H1 (cell line): ENCODE results near the gene COL25A1.

Source experiments
- BRCA1 ChIP-seq: IDR thresholded peaks from 2 replicates; pipeline ENCODE4 v1.6.1; 2012; ENCODE audit warnings: low read depth, low read length, improper control_type of control experiment
- EZH2 ChIP-seq: fragments of 200-600 bp; sonication (generic); IDR thresholded peaks from 2 replicates; pipeline ENCODE4 v1.7.1; 2012; ENCODE audit warnings: low read depth, mild to moderate bottlenecking, moderate library complexity, low read length, inconsistent platforms; ENCODE audit not compliant: severe bottlenecking
- NANOG ChIP-seq: IDR thresholded peaks from 2 replicates; pipeline ENCODE4 v1.6.1; 2011; ENCODE audit warnings: low read length, low read depth, mild to moderate bottlenecking, inconsistent platforms; ENCODE audit not compliant: insufficient read depth, poor library complexity, severe bottlenecking
- POLR2A ChIP-seq, 2 experiments: IDR thresholded peaks; 1 replicate in 1 of 2; 2 replicates in 1 of 2; pipeline ENCODE4 v1.6.1; 2011; ENCODE audit warnings: low read depth in 2 of 2, low read length in 2 of 2, mild to moderate bottlenecking in 2 of 2; ENCODE audit errors: control extremely low read depth in 1 of 2
- POLR2AphosphoS5 ChIP-seq: IDR thresholded peaks from 2 replicates; pipeline ENCODE4 v1.6.1; 2011; ENCODE audit warnings: low read depth, low read length
- RFX5 ChIP-seq: IDR thresholded peaks from 2 replicates; pipeline ENCODE4 v1.6.1; 2011; ENCODE audit warnings: low read depth, low read length, improper control_type of control experiment, borderline replicate concordance
- RXRA ChIP-seq: IDR thresholded peaks from 2 replicates; pipeline ENCODE4 v1.6.1; 2011; ENCODE audit warnings: low read depth, mild to moderate bottlenecking, low read length, moderate library complexity; ENCODE audit not compliant: insufficient read depth
- SIN3A ChIP-seq, 2 experiments: IDR thresholded peaks in 1 of 2; conservative IDR thresholded peaks in 1 of 2; 2 replicates each; pipeline ENCODE4 v1.6.1; 2011 to 2012; ENCODE audit warnings: low read length in 2 of 2, improper control_type of control experiment in 1 of 2, low read depth in 1 of 2, mild to moderate bottlenecking in 1 of 2
- SIRT6 ChIP-seq: IDR thresholded peaks from one replicate; pipeline ENCODE4 v1.7.1; 2012; ENCODE audit warnings: low read length, inconsistent platforms
- SP1 ChIP-seq: IDR thresholded peaks from 2 replicates; pipeline ENCODE4 v1.6.1; 2011; ENCODE audit warnings: low read depth, low read length
- YY1 ChIP-seq: IDR thresholded peaks from 2 replicates; pipeline ENCODE4 v1.6.1; 2011; ENCODE audit warnings: low read depth, mild to moderate bottlenecking, low read length
- ZNF274 ChIP-seq: IDR thresholded peaks from 2 replicates; pipeline ENCODE4 v1.7.0; 2012; ENCODE audit warnings: low read length, borderline replicate concordance; ENCODE audit errors: extremely low read depth
- TF ChIP-seq, protein P1 (sequence below), 3 experiments: IDR thresholded peaks; 1 replicate in 2 of 3; 2 replicates in 1 of 3; pipeline versions ENCODE4 v1.5.1 to v1.6.1; 2011; ENCODE audit warnings: low read length in 3 of 3, mild to moderate bottlenecking in 3 of 3, inconsistent platforms in 2 of 3, low read depth in 1 of 3, moderate library complexity in 1 of 3; ENCODE audit not compliant: insufficient read depth in 1 of 3; ENCODE audit errors: control extremely low read depth in 1 of 3

DNA sequence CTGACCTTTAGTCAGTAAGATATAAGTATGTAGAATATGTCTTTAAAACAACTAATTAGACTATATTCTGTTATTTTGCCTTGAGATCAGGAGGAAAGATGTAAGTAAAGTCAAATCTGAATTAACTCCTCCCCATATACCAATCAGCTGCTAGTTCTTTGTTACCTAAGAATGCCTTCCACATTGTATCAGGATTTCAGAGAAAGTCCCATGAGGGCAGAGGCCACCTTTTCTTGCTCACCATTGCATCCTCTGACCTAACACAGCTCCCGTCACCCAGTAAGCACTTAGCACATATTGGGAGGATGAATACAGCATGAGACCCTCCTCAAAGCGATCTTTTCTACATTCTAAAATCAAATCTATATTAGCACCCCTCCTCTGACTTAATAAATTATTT is 87.0 kb downstream of the COL25A1 start:
- TF ChIP-seq POLR2A (IDR thresholded peaks at IDR 0.05; ENCODE audit: control extremely low read depth in 1 of 2, low read depth in 2 of 2, low read length in 2 of 2): no peak
- TF ChIP-seq, protein P1, sequence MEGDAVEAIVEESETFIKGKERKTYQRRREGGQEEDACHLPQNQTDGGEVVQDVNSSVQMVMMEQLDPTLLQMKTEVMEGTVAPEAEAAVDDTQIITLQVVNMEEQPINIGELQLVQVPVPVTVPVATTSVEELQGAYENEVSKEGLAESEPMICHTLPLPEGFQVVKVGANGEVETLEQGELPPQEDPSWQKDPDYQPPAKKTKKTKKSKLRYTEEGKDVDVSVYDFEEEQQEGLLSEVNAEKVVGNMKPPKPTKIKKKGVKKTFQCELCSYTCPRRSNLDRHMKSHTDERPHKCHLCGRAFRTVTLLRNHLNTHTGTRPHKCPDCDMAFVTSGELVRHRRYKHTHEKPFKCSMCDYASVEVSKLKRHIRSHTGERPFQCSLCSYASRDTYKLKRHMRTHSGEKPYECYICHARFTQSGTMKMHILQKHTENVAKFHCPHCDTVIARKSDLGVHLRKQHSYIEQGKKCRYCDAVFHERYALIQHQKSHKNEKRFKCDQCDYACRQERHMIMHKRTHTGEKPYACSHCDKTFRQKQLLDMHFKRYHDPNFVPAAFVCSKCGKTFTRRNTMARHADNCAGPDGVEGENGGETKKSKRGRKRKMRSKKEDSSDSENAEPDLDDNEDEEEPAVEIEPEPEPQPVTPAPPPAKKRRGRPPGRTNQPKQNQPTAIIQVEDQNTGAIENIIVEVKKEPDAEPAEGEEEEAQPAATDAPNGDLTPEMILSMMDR (IDR thresholded peaks at IDR 0.05; ENCODE audit: control extremely low read depth in 1 of 3, insufficient read depth in 1 of 3, low read depth in 1 of 3, low read length in 3 of 3): no peak
- TF ChIP-seq EZH2: no peak
- TF ChIP-seq SIN3A (conservative IDR thresholded peaks at IDR 0.05 in 1 of 2, IDR thresholded peaks at IDR 0.05 in 1 of 2; ENCODE audit: low read depth in 1 of 2, low read length in 2 of 2): no peak
- TF ChIP-seq BRCA1: no peak
- TF ChIP-seq ZNF274: no peak
- TF ChIP-seq YY1: no peak
- no peak for TF ChIP-seq SIRT6
- no peak for TF ChIP-seq RFX5
- TF ChIP-seq RXRA: no peak
- no peak for TF ChIP-seq NANOG
- no peak for TF ChIP-seq POLR2AphosphoS5
- TF ChIP-seq SP1: no peak
